K562 (cell line): ENCODE results near the gene ZNF613. TPM values are rescaled to one million over a fixed set of nuclear protein-coding genes. Genes with fewer than 3 reads are reported as not detected.

ENCODE experiments used
- CREB3L1 ChIP-seq: fragments of 450-650 bp; IDR thresholded peaks from 2 replicates; pipeline ENCODE4 v1.6.1; 2014; ENCODE audit warnings: low read depth, mild to moderate bottlenecking, moderate library complexity, borderline replicate concordance
- HEY1 ChIP-seq: fragments of 250-450 bp; sonication (Bioruptor Pico); IDR thresholded peaks from 2 replicates; pipeline ENCODE4 v1.5.0; 2020; ENCODE audit warnings: mild to moderate bottlenecking, moderate library complexity, borderline replicate concordance
- HLTF ChIP-seq: fragments of 450-650 bp; IDR thresholded peaks from 2 replicates; pipeline ENCODE4 v1.6.1; 2016
- HSF4 ChIP-seq: fragments of 250-450 bp; sonication (Bioruptor Pico); IDR thresholded peaks from 2 replicates; pipeline ENCODE4 v2.1.2; 2022; ENCODE audit warnings: mild to moderate bottlenecking, moderate library complexity, borderline replicate concordance
- MGA ChIP-seq: fragments of 450-650 bp; IDR thresholded peaks from 2 replicates; pipeline ENCODE4 v1.6.1; 2016; ENCODE audit warnings: mild to moderate bottlenecking, moderate library complexity
- MXD1 ChIP-seq: fragments of 250-450 bp; sonication (Bioruptor Pico); IDR thresholded peaks from 2 replicates; pipeline ENCODE4 v1.8.0; 2021; ENCODE audit warnings: borderline replicate concordance, mild to moderate bottlenecking, moderate library complexity; ENCODE audit not compliant: poor library complexity, severe bottlenecking
- TCF3 ChIP-seq: sonication (generic); formaldehyde crosslinking; IDR thresholded peaks from 2 replicates; pipeline ENCODE4 v1.4.0; 2020; ENCODE audit warnings: mild to moderate bottlenecking, missing genetic modification reagents
- XRCC4 ChIP-seq: IDR thresholded peaks from one replicate; pipeline ENCODE4 v1.6.1; 2011; ENCODE audit not compliant: insufficient read depth, insufficient read length; ENCODE audit errors: extremely low read depth
- ZKSCAN1 ChIP-seq: fragments of 150-350 bp; IDR thresholded peaks from 2 replicates; pipeline ENCODE4 v1.6.1; 2016; ENCODE audit warnings: low read depth, low read length
- ZSCAN29 ChIP-seq: fragments of 450-650 bp; IDR thresholded peaks from 2 replicates; pipeline ENCODE4 v1.6.1; 2017
- polyA plus RNA-seq, 8 experiments: library from polyadenylated mRNA; depleted of rRNA in 4 of 8; stranded (reverse) in 5 of 8; unstranded in 3 of 8; fragments of >200 nt; fragmentation: Nextera tagmentation in 2 of 8; fragmentation: Illumina TruSeq in 1 of 8; extraction: Ambion mirVana in 2 of 8; extraction: Trizol in 1 of 8; gene quantifications; 2 replicates each; pipeline versions ENCODE4 v1.2.1 to v1.2.3, GENCODE V29; 2011 to 2014; ENCODE audit warnings: inconsistent platforms in 1 of 8, missing spikeins in 1 of 8
- total RNA-seq, 7 experiments: library from RNA; depleted of rRNA in 6 of 7; stranded (reverse); fragments of >200 nt in 6 of 7; fragmentation: Illumina TruSeq in 2 of 7; extraction: Trizol in 2 of 7; gene quantifications; 2 replicates each; pipeline versions ENCODE4 v1.2.1 to v1.2.3, GENCODE V29; 2011 to 2021; ENCODE audit warnings: low replicate concordance in 1 of 7
- TF ChIP-seq, protein P1 (sequence below): fragments of 250-450 bp; sonication (Bioruptor Pico); IDR thresholded peaks from 2 replicates; pipeline ENCODE4 v1.4.0; 2020; ENCODE audit warnings: borderline replicate concordance

ZNF613 gene
- total and polyA plus RNA-seq, 9 of the 15 experiments (the other 6 are each of a cell fraction or from before 2014, with no cell fraction given) = 2.1 to 4.5 (median 2.7) TPM

DNA sequence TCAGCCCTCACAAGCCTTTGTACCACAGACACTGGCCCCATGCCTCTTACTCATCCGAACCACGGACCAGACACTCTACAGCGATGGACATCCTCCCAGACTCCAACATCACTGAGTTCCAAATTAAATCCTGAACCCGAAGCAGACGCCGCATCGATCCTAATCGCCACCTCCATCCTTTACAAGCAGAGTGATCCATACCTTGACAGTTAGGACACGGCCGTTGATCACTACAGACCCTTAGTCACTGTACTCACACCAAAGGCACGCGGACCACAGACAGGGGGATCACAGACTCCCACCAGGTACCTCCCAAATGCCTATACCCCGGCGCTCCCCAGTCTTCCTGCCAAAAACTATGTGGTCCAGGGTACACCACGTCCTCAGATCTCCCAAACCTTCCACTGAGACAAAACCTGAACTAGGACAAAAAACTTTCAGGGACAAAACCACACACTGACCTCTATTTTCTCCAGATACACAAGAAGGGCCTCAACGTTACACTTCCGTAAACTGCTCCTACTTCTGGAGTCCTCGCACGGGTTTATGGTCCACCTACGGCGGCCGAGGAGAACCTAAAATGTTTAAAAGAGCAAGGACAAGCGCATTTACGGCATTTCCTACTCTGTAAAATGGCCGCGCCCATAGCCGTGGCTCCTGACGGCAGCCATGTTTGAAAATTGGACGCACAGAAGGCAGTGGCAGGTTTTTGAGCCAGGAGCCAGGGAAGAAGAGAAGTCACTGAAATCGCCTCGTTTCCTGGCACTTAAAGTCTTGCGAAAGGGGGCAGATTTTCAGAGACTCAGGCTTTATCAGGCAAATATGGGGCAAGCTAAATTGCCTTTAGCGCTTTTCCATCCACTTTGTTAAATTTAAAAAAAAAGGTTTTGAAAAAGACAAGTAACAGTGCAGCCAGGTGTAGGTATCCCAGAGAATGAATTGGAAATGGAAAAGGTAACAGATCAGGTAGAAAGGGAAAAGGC, 59.3 kb downstream of the ZNF613 start, which contains the start of gene ZNF350 (continued):
- TF ChIP-seq MGA (peak; percentile 54; the same call in 1 of the 2 replicates), HLTF (no peak), ZSCAN29 (no peak), HEY1 (CRISPR knock-in tag) (no peak), ZKSCAN1 (peak; percentile 69; the same call in 1 of the 2 replicates), HSF4 (CRISPR knock-in tag) (no peak), CREB3L1 (no peak), MXD1 (CRISPR knock-in tag) (no peak), TCF3 (0 out of 2 replicates have a peak, but pooled peaks have one; percentile 27), XRCC4 (no peak)
- TF ChIP-seq, protein P1, sequence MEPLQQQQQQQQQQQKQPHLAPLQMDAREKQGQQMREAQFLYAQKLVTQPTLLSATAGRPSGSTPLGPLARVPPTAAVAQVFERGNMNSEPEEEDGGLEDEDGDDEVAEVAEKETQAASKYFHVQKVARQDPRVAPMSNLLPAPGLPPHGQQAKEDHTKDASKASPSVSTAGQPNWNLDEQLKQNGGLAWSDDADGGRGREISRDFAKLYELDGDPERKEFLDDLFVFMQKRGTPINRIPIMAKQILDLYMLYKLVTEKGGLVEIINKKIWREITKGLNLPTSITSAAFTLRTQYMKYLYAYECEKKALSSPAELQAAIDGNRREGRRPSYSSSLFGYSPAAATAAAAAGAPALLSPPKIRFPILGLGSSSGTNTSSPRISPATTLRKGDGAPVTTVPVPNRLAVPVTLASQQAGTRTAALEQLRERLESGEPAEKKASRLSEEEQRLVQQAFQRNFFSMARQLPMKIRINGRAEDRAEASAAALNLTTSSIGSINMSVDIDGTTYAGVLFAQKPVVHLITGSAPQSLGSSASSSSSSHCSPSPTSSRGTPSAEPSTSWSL (CRISPR knock-in tag) = no peak
